H9 (cell line): ENCODE data around the gene LARP4B. TPM values are rescaled to one million over a fixed set of nuclear protein-coding genes. Genes with fewer than 3 reads are reported as not detected.

Experiments used
- DNase-seq: peaks from one replicate; pipeline ENCODE4 v3.0.0-alpha.2; 2017
- H2AFZ ChIP-seq: one replicate; pipeline ENCODE4 v1.6.1; 2013; ENCODE audit warnings: mild to moderate bottlenecking, low read length, control low read depth, moderate library complexity
- H2AK5ac ChIP-seq: 2 replicates; pipeline ENCODE4 v1.6.1; 2013; ENCODE audit warnings: low read length, control low read depth, mixed read lengths; ENCODE audit not compliant: insufficient read length
- H2BK120ac ChIP-seq: one replicate; pipeline ENCODE4 v1.6.1; 2013; ENCODE audit warnings: low read depth, mild to moderate bottlenecking, low read length, control low read depth, inconsistent platforms; ENCODE audit not compliant: poor library complexity, severe bottlenecking
- H2BK12ac ChIP-seq: 2 replicates; pipeline ENCODE4 v1.6.1; 2013; ENCODE audit warnings: low read length, control low read depth, mixed read lengths, low read depth; ENCODE audit not compliant: insufficient read length
- H2BK15ac ChIP-seq: 2 replicates; pipeline ENCODE4 v1.6.1; 2013; ENCODE audit warnings: low read depth, low read length, control low read depth
- H2BK20ac ChIP-seq: one replicate; pipeline ENCODE4 v1.6.1; 2013; ENCODE audit warnings: low read depth, mild to moderate bottlenecking, low read length, control low read depth, inconsistent platforms; ENCODE audit not compliant: poor library complexity, severe bottlenecking
- H2BK5ac ChIP-seq: 2 replicates; pipeline ENCODE4 v1.6.1; 2013; ENCODE audit warnings: low read length, control low read depth, mixed read lengths; ENCODE audit not compliant: insufficient read length
- H3K14ac ChIP-seq: 2 replicates; pipeline ENCODE4 v1.6.1; 2013; ENCODE audit warnings: low read length, control low read depth; ENCODE audit not compliant: insufficient read depth
- H3K18ac ChIP-seq: 2 replicates; pipeline ENCODE4 v1.6.1; 2013; ENCODE audit warnings: low read depth, mild to moderate bottlenecking, mixed read lengths, low read length, control low read depth; ENCODE audit not compliant: insufficient read length
- H3K23ac ChIP-seq: 2 replicates; pipeline ENCODE4 v1.6.1; 2013; ENCODE audit warnings: low read length, control low read depth, mixed read lengths, low read depth; ENCODE audit not compliant: insufficient read length
- H3K23me2 ChIP-seq: 2 replicates; pipeline ENCODE4 v1.6.1; 2013; ENCODE audit warnings: low read depth, mild to moderate bottlenecking, mixed read lengths, low read length, control low read depth; ENCODE audit not compliant: insufficient read length, poor library complexity, severe bottlenecking
- H3K27ac ChIP-seq: 2 replicates; pipeline ENCODE4 v1.5.1; 2013; ENCODE audit warnings: low read length, control low read depth, mixed read lengths, low read depth; ENCODE audit not compliant: insufficient read length
- H3K27me3 ChIP-seq: 2 replicates; pipeline ENCODE4 v1.6.1; 2013; ENCODE audit warnings: low read length, control low read depth, inconsistent platforms; ENCODE audit not compliant: insufficient read depth
- H3K4ac ChIP-seq: 2 replicates; pipeline ENCODE4 v1.6.1; 2013; ENCODE audit warnings: low read depth, mild to moderate bottlenecking, control low read depth, inconsistent platforms, low read length, moderate library complexity
- H3K4me1 ChIP-seq: 2 replicates; pipeline ENCODE4 v1.6.1; 2013; ENCODE audit warnings: low read length, control low read depth, inconsistent platforms; ENCODE audit not compliant: insufficient read depth
- H3K4me2 ChIP-seq: 2 replicates; pipeline ENCODE4 v1.6.1; 2013; ENCODE audit warnings: low read length, control low read depth, mixed read lengths; ENCODE audit not compliant: insufficient read length, insufficient read depth
- H3K56ac ChIP-seq: 2 replicates; pipeline ENCODE4 v1.6.1; 2013; ENCODE audit warnings: low read depth, mild to moderate bottlenecking, mixed read lengths, low read length, control low read depth; ENCODE audit not compliant: insufficient read length
- H3K79me1 ChIP-seq: 2 replicates; pipeline ENCODE4 v1.6.1; 2013; ENCODE audit warnings: low read depth, mild to moderate bottlenecking, moderate library complexity, low read length, control low read depth, inconsistent platforms; ENCODE audit not compliant: insufficient read depth, poor library complexity, severe bottlenecking
- H3K79me2 ChIP-seq: 2 replicates; pipeline ENCODE4 v1.6.1; 2013; ENCODE audit warnings: low read length, control low read depth, inconsistent platforms; ENCODE audit not compliant: insufficient read depth
- H3K9ac ChIP-seq: 2 replicates; pipeline ENCODE4 v1.6.1; 2013; ENCODE audit warnings: low read length, control low read depth, mixed read lengths; ENCODE audit not compliant: insufficient read length; ENCODE audit errors: extremely low read depth
- H3K9me3 ChIP-seq: one replicate; pipeline ENCODE4 v1.6.1; 2013; ENCODE audit warnings: low read depth, low read length, inconsistent platforms; ENCODE audit not compliant: control insufficient read depth
- H3T11ph ChIP-seq: one replicate; pipeline ENCODE4 v1.6.1; 2013; ENCODE audit warnings: mild to moderate bottlenecking, low read length, control low read depth, inconsistent platforms
- H4K20me1 ChIP-seq: one replicate; pipeline ENCODE4 v1.6.1; 2013; ENCODE audit not compliant: control insufficient read depth, insufficient read length, insufficient read depth
- H4K5ac ChIP-seq: 2 replicates; pipeline ENCODE4 v1.6.1; 2013; ENCODE audit warnings: low read depth, mild to moderate bottlenecking, mixed read lengths, low read length, control low read depth; ENCODE audit not compliant: insufficient read length
- H4K8ac ChIP-seq: replicated peaks from 2 replicates; pipeline ENCODE4 v1.6.1; 2013; ENCODE audit warnings: low read length, control low read depth, mixed read lengths, low read depth; ENCODE audit not compliant: insufficient read length
- H4K91ac ChIP-seq: 2 replicates; pipeline ENCODE4 v1.6.1; 2013; ENCODE audit warnings: low read depth, mild to moderate bottlenecking, moderate library complexity, mixed read lengths, low read length, control low read depth; ENCODE audit not compliant: insufficient read length
- H3K27ac Mint-ChIP-seq, 3 experiments: 2 replicates in 2 of 3; 3 replicates in 1 of 3; pipeline ENCODE4 v1.8.0; 2020 to 2021; ENCODE audit warnings: mixed read lengths in 3 of 3, mild to moderate bottlenecking in 1 of 3, moderate library complexity in 1 of 3
- H3K27me3 Mint-ChIP-seq: 2 replicates; pipeline ENCODE4 v1.8.0; 2021; ENCODE audit warnings: low read depth, mild to moderate bottlenecking, moderate library complexity, mixed read lengths
- H3K36me3 Mint-ChIP-seq, 3 experiments: 2 replicates in 2 of 3; 3 replicates in 1 of 3; pipeline ENCODE4 v1.8.0; 2020 to 2021; ENCODE audit warnings: low read depth in 3 of 3, mixed read lengths in 3 of 3; ENCODE audit not compliant: insufficient read depth in 1 of 3
- H3K4me1 Mint-ChIP-seq, 2 experiments: 2 replicates each; pipeline ENCODE4 v1.8.0; 2020; ENCODE audit warnings: mixed read lengths in 2 of 2
- H3K4me3 Mint-ChIP-seq, 2 experiments: 2 replicates in 1 of 2; 3 replicates in 1 of 2; pipeline ENCODE4 v1.8.0; 2020 to 2021; ENCODE audit warnings: mild to moderate bottlenecking in 2 of 2, mixed read lengths in 2 of 2, moderate library complexity in 1 of 2
- H3K9me3 Mint-ChIP-seq, 2 experiments: 2 replicates in 1 of 2; 3 replicates in 1 of 2; pipeline ENCODE4 v1.8.0; 2020; ENCODE audit warnings: mild to moderate bottlenecking in 2 of 2, mixed read lengths in 2 of 2, moderate library complexity in 1 of 2
- CTCF ChIP-seq: fragments of 200-600 bp; sonication (generic); conservative IDR thresholded peaks from 3 replicates; pipeline ENCODE4 v1.8.0; 2021; ENCODE audit warnings: antibody characterized with exemption, mild to moderate bottlenecking
- WGBS: extraction: QIAGEN DNeasy Blood & Tissue Kit; methylation state at CpG from one replicate; pipeline ENCODE4 v1.1.7; 2013; ENCODE audit warnings: missing lambda C conversion rate, low lambda C conversion rate, mixed read lengths; ENCODE audit not compliant: insufficient read length; ENCODE audit errors: extremely low coverage; 5-methylcytosine and 5-hydroxymethylcytosine counted together
- total RNA-seq: library from RNA; stranded (reverse); gene quantifications from 2 replicates; pipeline ENCODE4 v1.2.1, GENCODE V29; 2021

Gene LARP4B
- total RNA-seq, 1 experiment from 2014 or later: 88.9 TPM

- H3K79me1 ChIP-seq: no peaks in the 10 kb centered on the region
- Mint-ChIP-seq H3K9me3 (peaks cover 0 to 5% of the 10 kb centered on the region in 2 experiments; a peak in 3 of 5 replicates), H3K4me3 (no peak overlapping the region), H3K27me3 (peaks cover 14% of the 10 kb centered on the region), H3K27ac (0 out of 7 replicates have a peak overlapping the region, but pooled peaks of 1 of the 3 experiments have one; percentile 32), H3K4me1 (peaks cover 10 to 11% of the 10 kb centered on the region in 2 experiments), H3K36me3 (peaks cover 0 to 2% (median 0%) of the 10 kb centered on the region in 3 experiments; a peak in 2 of 7 replicates)
- no peaks in the 10 kb centered on the region for H4K20me1 ChIP-seq
- no peak overlapping the region for H2BK5ac ChIP-seq
- H2BK20ac ChIP-seq: no peak overlapping the region
- H3K9ac ChIP-seq: no peak overlapping the region
- H3K4ac ChIP-seq: no peak overlapping the region
- no peak overlapping the region for H3K27ac ChIP-seq
- no peak overlapping the region for H3K23ac ChIP-seq
- H3K4me1 ChIP-seq: no peaks in the 10 kb centered on the region
- no peak overlapping the region for H2BK15ac ChIP-seq
- H2AK5ac ChIP-seq: no peak overlapping the region
- H3K56ac ChIP-seq: no peak overlapping the region
- H2BK120ac ChIP-seq: no peak overlapping the region
- H3K23me2 ChIP-seq: no peaks in the 10 kb centered on the region
- no peak overlapping the region for H3K14ac ChIP-seq
- H4K5ac ChIP-seq: no peak overlapping the region
- no peaks in the 10 kb centered on the region for H3K9me3 ChIP-seq
- H3T11ph ChIP-seq: no peak overlapping the region
- H2AFZ ChIP-seq: no peak overlapping the region
- H3K79me2 ChIP-seq: no peaks in the 10 kb centered on the region
- no peak overlapping the region for H3K18ac ChIP-seq
- no peak overlapping the region for H2BK12ac ChIP-seq
- no peak overlapping the region for H4K8ac ChIP-seq
- WGBS: no CpG with 5 or more reads among the region's 5 CpGs
- no peak for TF ChIP-seq CTCF
- H4K91ac ChIP-seq: no peak overlapping the region
- no peak overlapping the region for H3K4me2 ChIP-seq
- no peak for DNase-seq
- no peaks in the 10 kb centered on the region for H3K27me3 ChIP-seq
These were observed 31.7 kb upstream of the LARP4B start for GRCh38 chr10:963186-963585.
